Muscle layer of colon (tissue), 2 donors: Measurements from ENCODE around the gene MACROD2.
"Not testable (repeated sequence)": the region's sequence is repeated elsewhere in the genome, so short reads cannot be mapped to it uniquely, and the experiment has no call there.

Experiments used
- H3K27ac ChIP-seq: one replicate; pipeline ENCODE4 v1.7.0; 2013; ENCODE audit warnings: low read depth, mild to moderate bottlenecking, low read length, moderate library complexity
- H3K27me3 ChIP-seq, 2 donors: one replicate each; pipeline ENCODE4 v1.7.0; 2013; ENCODE audit warnings: low read length in 2 of 2, mild to moderate bottlenecking in 2 of 2; ENCODE audit not compliant: insufficient read depth in 2 of 2, control insufficient read depth in 1 of 2
- H3K36me3 ChIP-seq: one replicate; pipeline ENCODE4 v1.7.0; 2013; ENCODE audit warnings: mild to moderate bottlenecking, low read length; ENCODE audit not compliant: insufficient read depth
- H3K4me1 ChIP-seq: one replicate; pipeline ENCODE4 v1.7.0; 2013; ENCODE audit warnings: mild to moderate bottlenecking, low read length; ENCODE audit not compliant: insufficient read depth
- H3K4me3 ChIP-seq, 2 donors: one replicate each; pipeline ENCODE4 v1.7.0; 2013; ENCODE audit warnings: low read length in 2 of 2, low read depth in 1 of 2, mild to moderate bottlenecking in 1 of 2, moderate library complexity in 1 of 2
- H3K9ac ChIP-seq: one replicate; pipeline ENCODE4 v1.7.0; 2013; ENCODE audit warnings: low read length
- H3K9me3 ChIP-seq: one replicate; pipeline ENCODE4 v1.7.0; 2013; ENCODE audit warnings: mild to moderate bottlenecking, low read length
- donor health status: abdominal sarcoma.
- donor health status: Adenocarcinoma of cecum.

MACROD2 gene

DNA sequence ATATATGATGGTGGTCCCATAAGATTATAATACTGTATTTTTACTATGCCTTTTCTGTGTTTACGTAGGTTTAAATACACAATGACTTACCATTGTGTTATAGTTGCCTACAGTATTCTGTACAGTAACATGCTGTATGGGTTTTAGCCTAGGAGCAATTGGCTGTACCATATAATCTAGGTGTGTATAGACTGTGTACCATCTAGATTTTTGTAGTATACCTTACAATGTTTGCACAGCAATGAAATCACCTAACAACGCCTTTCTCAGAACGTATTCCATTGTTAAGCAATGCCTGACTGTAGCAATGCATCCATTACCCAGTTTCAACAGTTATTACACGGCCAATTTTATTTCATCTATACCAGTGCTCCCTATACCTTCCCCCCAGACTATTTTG lies 10.7 kb downstream of the MACROD2 start:
- no peaks in the 10 kb centered on the region for H3K27me3 ChIP-seq

DNA sequence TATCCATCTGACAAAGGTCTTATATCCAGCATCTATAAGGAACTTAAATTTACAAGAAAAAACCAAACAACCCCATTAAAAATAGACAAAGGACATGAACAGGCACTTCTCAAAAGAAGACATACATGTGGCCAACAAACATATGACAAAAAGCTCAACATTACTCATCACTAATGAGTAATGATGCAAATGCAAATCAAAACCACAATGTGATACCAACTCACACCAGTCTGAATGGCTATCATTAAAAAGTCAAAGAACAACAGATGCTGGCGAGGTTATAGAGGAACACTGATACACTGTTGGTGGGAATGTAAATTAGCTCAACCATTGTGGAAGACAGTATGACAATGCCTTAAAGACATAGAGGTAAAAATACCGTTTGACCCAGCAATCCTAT lies 13.9 kb downstream of the MACROD2 start:
- H3K4me1 ChIP-seq = no peaks in the 10 kb centered on the region
- H3K27me3 ChIP-seq = no peaks in the 10 kb centered on the region
- no peaks in the 10 kb centered on the region for H3K36me3 ChIP-seq
- H3K9ac ChIP-seq = no peak overlapping the region
- no peaks in the 10 kb centered on the region for H3K9me3 ChIP-seq
- no peak overlapping the region for H3K4me3 ChIP-seq
- no peak overlapping the region for H3K27ac ChIP-seq

More for the DNA sequence above, 10.7 kb downstream of the MACROD2 start:
- no peak overlapping the region for H3K4me3 ChIP-seq
- H3K9me3 ChIP-seq = no peaks in the 10 kb centered on the region
- H3K27ac ChIP-seq = no peak overlapping the region
- no peak overlapping the region for H3K9ac ChIP-seq
- no peaks in the 10 kb centered on the region for H3K36me3 ChIP-seq
- no peaks in the 10 kb centered on the region for H3K4me1 ChIP-seq

DNA sequence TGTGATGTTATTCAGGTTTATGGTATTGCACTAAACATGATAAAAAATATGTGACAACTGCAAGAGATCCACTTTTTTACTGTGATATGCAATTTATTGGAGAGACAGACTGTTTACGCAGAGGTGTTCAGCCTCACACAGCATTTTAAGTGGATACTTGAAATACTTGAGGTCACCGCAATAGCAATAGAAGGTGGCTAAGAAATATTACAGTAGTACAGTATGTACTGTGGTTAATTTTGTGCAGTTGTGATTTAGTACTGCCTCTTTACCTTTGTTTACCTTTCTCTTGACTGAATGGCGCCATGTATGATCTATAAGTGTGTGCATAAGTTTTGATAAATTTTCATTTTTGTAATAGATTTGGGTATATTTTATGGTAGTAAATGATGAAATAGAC lies 17.4 kb downstream of the MACROD2 start:
- H3K9me3 ChIP-seq = no peaks in the 10 kb centered on the region
- H3K9ac ChIP-seq = no peak overlapping the region
- no peaks in the 10 kb centered on the region for H3K27me3 ChIP-seq
- no peak overlapping the region for H3K4me3 ChIP-seq
- H3K36me3 ChIP-seq = no peaks in the 10 kb centered on the region
- H3K4me1 ChIP-seq = no peaks in the 10 kb centered on the region
- H3K27ac ChIP-seq = no peak overlapping the region

DNA sequence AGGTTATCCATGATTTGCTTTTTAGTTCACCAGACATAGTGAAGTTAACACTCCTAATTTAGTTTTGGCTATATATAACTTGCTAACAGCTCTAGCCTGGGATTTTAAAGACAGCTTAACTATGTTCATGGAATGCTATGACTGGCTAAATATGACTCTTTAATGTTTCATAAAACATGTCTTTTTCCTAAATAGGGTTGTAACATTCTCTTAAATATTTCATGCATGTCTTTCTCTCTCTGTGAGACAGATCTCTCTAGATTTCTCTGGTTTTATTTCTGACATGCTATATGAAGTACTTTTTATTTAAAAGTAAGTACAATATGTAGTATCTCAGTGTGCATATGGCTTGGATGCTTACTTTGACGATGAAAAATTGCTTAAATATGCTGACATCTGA lies 35.7 kb downstream of the MACROD2 start:
- no peak overlapping the region for H3K27ac ChIP-seq
- no peak overlapping the region for H3K4me3 ChIP-seq
- H3K36me3 ChIP-seq = no peaks in the 10 kb centered on the region
- no peak overlapping the region for H3K9ac ChIP-seq
- no peaks in the 10 kb centered on the region for H3K4me1 ChIP-seq
- H3K27me3 ChIP-seq = no peaks in the 10 kb centered on the region
- no peaks in the 10 kb centered on the region for H3K9me3 ChIP-seq

DNA sequence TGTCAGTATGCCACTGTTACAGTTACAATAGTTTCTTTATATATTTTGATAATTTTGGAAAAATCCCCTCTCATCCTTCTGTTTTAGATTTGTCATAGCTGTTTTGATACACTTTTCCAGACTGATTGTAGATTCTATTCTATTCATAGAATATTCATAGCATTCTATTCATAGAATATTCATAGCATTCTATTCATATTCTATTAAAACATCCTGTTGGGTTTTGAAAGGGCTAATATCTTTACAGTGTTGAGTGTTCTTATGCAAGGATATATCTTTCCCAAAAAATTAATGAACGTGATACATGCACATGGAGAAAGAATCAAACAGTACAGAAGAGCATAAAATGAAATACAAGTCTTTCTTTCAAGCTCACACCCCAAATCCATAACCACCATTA lies 38.0 kb downstream of the MACROD2 start:
- Histone ChIP-seq H3K9ac (no peak overlapping the region), H3K9me3 (no peaks in the 10 kb centered on the region), H3K4me3 (no peak overlapping the region), H3K27ac (no peak overlapping the region), H3K27me3 (no peaks in the 10 kb centered on the region), H3K4me1 (no peaks in the 10 kb centered on the region), H3K36me3 (no peaks in the 10 kb centered on the region)

DNA sequence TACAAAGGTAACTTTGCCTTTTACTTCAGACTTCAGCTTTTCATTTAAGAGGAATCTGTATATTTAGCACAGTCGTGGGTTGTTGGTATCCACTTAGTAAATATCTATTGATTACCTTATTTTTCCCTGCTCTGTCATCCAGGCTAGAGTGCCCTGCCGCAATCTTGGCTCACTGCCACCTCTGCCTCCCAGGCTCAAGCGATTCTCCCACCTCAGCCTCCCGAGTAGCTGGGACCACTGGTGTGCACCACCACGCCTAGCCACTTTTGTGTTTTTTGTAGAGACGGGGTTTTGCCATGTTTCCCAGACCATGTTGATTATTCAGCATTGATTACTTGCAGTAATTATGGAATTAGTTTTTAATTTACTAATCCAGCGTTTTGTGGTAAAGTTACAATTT lies 41.3 kb downstream of the MACROD2 start:
- Histone ChIP-seq H3K4me3 (no peak overlapping the region), H3K4me1 (no peaks in the 10 kb centered on the region), H3K9ac (no peak overlapping the region), H3K9me3 (no peaks in the 10 kb centered on the region), H3K27me3 (no peaks in the 10 kb centered on the region), H3K36me3 (no peaks in the 10 kb centered on the region), H3K27ac (no peak overlapping the region)

DNA sequence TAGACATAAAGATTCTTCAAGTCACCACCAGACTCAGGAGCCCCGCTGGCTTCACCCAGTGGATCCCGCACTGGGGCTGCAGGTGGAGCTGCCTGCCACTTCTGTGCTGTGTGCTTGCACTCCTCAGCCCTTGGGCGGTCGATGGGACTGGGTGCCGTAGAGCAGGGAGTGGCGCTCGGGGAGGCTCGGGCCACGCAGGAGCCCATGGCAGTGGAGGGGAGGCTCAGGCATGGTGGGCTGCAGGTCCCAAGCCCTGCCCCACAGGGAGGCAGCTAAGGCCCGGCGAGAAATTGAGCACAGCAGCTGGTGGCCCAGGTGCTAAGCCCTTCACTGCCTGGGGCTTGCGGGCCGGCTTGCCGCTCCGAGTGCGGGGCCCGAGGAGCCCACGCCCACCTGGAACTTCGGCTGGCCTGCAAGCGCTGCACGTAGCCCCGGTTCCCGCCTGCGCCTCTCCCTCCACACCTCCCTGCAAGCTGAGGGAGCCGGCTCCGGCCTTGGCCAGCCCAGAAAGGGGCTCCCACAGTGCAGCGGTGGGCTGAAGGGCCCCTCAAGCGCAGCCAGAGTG lies 49.5 kb downstream of the MACROD2 start:
- H3K36me3 ChIP-seq, H3K27me3 ChIP-seq, H3K27ac ChIP-seq, H3K9me3 ChIP-seq, H3K4me3 ChIP-seq, H3K9ac ChIP-seq, H3K4me1 ChIP-seq: not testable (repeated sequence)

DNA sequence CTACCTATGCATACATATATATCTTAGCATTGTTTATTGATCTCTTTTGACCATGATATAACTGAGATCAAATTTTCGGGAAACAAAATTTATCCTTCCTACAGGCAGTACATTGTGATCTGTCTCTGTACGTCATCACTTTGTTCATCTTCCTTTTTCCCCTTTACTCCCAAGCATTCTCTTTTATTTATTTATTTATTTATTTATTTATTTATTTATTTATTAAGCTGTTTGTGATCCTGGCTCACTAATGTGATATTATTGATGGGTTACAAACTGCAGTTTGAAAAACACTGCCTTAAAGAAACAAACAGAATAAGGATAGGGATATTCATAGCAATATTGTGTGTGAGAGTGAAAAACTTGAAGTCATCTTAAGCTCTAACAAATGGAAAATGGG lies 51.2 kb downstream of the MACROD2 start:
- Histone ChIP-seq H3K4me1 (no peaks in the 10 kb centered on the region), H3K9me3 (no peaks in the 10 kb centered on the region), H3K36me3 (no peaks in the 10 kb centered on the region), H3K27me3 (no peaks in the 10 kb centered on the region), H3K9ac (no peak overlapping the region), H3K4me3 (no peak overlapping the region), H3K27ac (no peak overlapping the region)

DNA sequence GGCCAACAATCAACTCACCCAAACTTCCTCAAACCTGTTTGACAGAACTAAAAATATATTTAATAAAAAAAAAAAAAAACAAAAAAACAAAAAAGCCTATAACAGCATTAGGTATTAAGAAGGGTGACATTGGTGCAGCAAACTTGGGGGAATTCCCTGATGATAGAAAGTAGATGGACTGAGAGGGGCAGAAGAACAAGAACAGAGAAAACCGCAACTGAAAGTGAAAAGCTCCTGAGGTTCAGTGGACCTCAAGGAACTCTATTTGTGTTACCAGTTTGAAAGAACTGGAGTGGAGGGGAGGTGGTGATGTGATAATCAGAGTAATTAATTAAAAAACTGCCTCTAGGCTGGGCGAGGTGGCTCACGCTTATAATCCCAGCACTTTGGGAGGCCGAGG lies 53.8 kb downstream of the MACROD2 start:
- peaks cover 1% of the 10 kb centered on the region for H3K4me1 ChIP-seq
- H3K9ac ChIP-seq = no peak overlapping the region
- H3K9me3 ChIP-seq = no peaks in the 10 kb centered on the region
- H3K4me3 ChIP-seq = no peak overlapping the region
- H3K36me3 ChIP-seq = no peaks in the 10 kb centered on the region
- no peaks in the 10 kb centered on the region for H3K27me3 ChIP-seq
- H3K27ac ChIP-seq = no peak overlapping the region

DNA sequence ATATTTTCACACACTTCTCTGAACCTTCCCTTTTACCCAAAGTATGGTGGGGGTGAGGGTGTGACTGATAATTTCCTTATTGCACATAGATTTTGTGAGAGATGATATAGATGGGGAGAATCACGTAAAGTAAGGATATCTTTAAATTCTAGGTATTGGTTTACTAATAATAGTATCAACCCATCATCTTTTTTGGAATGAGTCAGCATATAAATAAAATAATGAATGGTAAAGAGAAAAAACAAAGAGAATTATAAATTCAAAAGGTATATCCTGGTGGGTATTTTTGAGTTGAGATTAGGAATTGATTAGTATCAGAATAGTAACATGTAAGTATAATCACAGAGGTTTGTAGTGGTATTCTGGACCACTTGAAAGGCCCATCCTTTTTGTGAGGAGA lies 56.1 kb downstream of the MACROD2 start:
- H3K36me3 ChIP-seq = no peaks in the 10 kb centered on the region
- no peak overlapping the region for H3K9ac ChIP-seq
- no peaks in the 10 kb centered on the region for H3K27me3 ChIP-seq
- no peaks in the 10 kb centered on the region for H3K9me3 ChIP-seq
- no peak overlapping the region for H3K27ac ChIP-seq
- peaks cover 10% of the 10 kb centered on the region for H3K4me1 ChIP-seq
- H3K4me3 ChIP-seq = no peak overlapping the region

DNA sequence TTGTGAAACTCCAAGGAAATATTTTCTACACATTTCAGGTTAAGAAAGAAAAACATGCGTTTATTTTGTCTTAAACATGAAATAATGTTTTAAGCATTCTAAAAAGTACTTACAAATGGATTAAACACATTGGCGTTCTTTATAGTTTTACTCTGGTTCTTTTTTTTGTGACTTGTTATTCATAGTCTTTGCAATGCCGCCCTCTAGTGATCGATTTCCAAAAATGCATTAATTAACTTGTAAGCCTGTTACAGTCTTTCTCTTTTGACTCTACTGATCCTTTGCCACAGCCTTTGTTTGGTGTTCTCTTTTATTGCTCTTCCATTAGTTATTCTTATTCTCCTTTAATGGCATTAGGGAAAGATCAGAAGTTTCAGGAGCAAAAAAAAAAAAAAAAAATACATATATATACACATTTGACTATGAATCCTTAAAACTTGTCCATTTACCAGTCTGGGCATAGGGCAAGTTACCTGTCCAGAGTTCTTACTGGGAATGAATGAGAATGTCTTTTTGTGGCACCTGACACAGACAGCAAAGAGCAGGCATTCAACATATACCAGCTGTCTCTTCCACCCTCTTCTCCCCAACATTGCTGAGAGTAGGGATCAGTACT lies 59.9 kb downstream of the MACROD2 start:
- Histone ChIP-seq H3K4me3 (no peak overlapping the region), H3K27ac (no peak overlapping the region), H3K27me3 (no peaks in the 10 kb centered on the region), H3K4me1 (peaks cover 10% of the 10 kb centered on the region), H3K9me3 (no peaks in the 10 kb centered on the region), H3K36me3 (no peaks in the 10 kb centered on the region), H3K9ac (no peak overlapping the region)

DNA sequence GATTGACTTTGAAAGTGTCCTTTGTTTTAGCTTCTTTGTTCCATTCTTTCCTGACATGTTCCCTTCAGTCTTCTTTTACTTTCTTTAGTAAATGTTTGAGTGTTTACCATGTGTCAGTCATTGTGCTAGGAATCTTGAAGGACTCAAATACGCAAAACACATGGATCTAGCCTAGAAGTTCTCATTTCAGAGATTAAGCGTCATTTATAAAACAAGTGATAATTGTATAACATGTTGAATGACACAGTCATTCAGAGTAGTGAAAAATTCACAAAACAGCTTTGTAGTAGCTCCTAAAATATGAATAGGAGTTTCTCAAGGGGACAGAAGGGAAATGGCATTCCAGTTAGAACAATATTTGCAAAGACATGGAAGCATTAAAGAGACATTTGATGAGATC lies 66.9 kb downstream of the MACROD2 start:
- H3K27ac ChIP-seq = no peak overlapping the region
- no peaks in the 10 kb centered on the region for H3K36me3 ChIP-seq
- H3K4me3 ChIP-seq = no peak overlapping the region
- no peaks in the 10 kb centered on the region for H3K27me3 ChIP-seq
- no peak overlapping the region for H3K9ac ChIP-seq
- no peaks in the 10 kb centered on the region for H3K4me1 ChIP-seq
- no peaks in the 10 kb centered on the region for H3K9me3 ChIP-seq
